Activated CD4-positive, alpha-beta T cell treated with anti-CD3 and anti-CD28 coated beads for 4 hours (primary cell): Measurements from ENCODE around the gene LOXHD1.

Source experiments
- DNase-seq, 2 donors: peaks; one replicate each; pipeline ENCODE4 v3.0.0-alpha.2; 2020

Gene LOXHD1

GRCh38 chr18:46574000-46574742 is 82.8 kb downstream of the LOXHD1 start:
- no peak for DNase-seq

DNA sequence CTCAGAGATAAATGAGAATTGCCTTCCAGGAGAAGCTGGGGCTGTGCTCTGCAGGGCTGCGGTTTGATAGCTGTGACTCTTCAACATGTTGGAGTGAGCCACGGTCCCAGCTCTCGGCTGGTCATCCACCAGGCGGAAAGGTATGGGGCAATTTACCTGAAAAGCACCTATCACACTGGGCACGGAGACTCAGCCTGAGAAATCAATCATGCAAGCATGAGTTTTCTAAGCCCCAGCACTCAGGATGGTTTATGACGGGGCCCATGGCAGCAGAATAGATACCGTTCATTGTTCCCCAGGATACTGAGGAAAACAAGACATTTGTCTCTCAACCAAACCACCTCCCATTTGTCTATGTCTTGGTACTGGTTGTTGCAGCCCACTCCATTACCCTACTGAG is 83.9 kb downstream of the LOXHD1 start:
- no peak for DNase-seq

DNA sequence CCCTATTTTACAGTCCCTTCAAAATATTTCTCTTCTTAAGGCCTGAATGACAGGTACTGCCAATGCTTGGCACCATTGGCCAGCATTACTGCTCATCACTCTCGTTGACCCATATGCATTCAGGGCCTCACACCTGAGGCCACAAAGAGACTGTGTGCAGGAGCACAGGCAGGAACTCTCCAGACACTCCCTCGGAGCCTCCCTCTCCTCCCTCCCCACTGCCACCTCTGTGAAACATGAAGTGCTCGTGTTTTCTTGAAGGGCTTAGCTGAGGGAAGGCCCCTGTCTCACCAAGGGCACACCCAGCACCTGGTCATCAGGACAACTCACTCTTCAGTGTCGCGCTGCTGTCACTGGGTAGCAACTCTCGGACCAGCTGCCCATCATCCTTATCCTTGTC is 85.3 kb downstream of the LOXHD1 start:
- DNase-seq = no peak

- no peak for DNase-seq
Observed at GRCh38 chr18:46570666-46571065, 86.4 kb downstream of the LOXHD1 start.

DNA sequence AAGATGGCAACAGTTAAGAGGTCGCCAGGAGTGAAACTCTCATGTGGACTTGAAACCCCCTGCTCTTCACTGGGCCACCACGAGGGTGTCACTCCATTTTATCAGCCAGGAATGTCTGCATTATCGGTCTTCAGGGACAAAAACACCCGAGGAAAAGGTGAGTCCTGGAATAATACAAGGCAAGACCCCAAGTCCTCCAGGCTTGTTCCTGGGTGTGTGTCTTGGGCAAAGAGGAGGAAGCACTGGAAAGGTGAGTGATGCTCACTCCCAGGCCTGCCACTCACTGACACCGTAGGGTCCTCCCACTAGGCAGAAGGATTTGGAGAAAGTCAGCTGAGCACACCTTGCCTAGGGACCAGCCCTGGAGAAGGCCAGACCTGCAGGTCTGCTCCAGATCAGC is 86.9 kb downstream of the LOXHD1 start:
- DNase-seq = no peak

DNA sequence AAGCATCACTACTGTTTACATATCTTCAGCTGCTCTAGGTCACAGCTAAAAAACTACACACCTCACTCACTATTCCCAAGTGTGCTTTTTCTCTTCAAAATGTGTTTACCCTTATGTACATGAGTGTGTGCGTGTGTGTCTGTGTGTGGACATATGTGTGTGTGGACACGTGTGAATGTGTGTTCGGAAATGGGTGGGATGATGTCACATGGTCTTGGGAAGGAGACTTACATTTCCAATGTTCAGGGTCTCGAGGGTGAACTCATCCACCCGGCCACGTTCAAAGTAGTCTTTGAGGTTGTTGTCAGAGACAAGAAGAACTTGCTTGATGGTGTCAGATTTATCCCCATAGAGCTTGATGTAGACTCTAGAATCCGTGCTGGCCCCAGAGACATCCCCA is 87.8 kb downstream of the LOXHD1 start:
- DNase-seq = no peak

DNA sequence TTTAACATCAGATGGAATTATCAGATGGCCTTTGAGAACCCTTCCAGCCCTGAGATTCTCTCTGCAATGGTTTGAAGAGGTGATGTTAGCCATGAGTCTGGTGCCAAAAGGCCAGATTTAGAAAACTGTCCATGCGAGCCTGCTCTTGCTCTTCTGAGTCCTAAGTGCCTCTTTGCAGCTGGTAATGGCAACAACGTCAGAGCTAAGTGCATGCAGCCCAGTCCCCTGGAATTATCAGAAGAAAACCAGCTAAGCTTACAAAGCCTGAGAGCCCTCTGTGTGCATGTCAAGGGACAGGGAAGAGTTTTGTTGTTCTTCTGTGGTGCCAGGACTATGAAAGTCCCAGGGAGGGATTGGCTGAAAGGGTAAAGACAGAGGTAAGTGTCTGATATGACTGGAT is 89.8 kb downstream of the LOXHD1 start:
- DNase-seq = no peak

GRCh38 chr18:46566111-46566510 is 90.9 kb downstream of the LOXHD1 start:
- no peak for DNase-seq

DNA sequence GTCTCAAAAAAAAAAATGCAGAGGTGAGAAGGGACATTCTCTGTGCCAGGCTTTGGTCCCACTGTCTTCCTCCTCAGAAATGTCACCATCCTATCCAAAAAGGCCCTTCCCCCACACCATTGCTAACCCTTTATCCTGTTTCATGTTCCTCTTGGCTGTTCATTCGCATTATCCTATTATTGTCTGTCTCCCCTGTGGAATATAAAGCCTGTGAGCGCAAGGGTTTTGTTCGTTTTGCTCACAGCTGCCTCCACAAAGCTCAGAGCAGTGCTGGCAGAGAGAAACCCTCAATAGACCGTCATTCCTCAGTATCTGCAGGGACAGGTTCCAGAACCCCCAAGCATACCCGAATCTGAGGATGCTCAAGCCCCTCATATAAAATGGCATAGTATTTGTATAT is 91.8 kb downstream of the LOXHD1 start:
- DNase-seq = no peak

- DNase-seq = no peak
Observed at GRCh38 chr18:46563317-46563716, 93.7 kb downstream of the LOXHD1 start.

DNA sequence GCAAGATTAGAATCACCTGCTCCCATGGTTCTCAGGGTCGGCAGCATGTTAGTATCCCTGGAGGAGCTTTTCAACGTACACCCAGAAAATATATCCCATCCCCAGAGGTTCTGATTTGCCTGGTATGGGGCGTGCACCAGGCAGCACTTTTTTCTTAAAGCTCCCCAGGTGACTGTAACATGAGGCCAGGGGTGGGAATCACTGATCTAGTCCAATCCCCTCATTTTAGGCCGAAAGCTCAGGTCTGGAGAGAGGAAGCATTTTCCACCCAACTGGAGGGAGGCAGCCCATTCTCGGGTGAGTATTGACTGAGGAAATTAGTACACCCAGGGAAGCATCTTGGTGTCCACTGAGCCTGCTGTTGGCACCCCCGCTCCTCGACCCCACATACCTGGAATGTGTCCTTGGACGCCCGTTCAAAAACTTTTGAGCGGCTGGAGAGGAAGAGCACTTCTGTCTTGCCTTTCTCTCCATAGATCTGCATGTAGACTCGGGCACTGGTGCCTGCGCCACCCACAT is 94.3 kb downstream of the LOXHD1 start:
- no peak for DNase-seq

GRCh38 chr18:46560671-46561045 is 96.4 kb downstream of the LOXHD1 start:
- DNase-seq = no peak

GRCh38 chr18:46559946-46560670 is 96.9 kb downstream of the LOXHD1 start:
- DNase-seq = no peak

DNA sequence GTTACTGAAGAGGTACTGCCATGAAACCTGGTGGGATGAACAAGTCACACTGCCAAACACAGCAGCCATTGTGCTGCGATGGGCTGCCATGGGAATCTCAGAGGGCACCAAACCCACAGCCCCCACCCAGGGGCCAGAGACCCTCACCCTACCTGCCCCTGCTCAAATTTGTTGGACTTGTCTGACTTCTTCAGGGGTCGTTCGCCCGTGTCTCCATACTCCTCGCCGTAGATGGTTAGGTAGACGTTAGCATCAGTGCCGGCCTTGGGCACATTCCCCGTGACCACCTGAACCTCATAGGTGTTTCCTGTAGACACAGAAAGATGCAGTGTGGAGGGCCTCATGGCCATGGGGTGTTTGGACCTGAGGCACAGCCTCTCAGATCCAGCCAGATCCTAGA is 97.7 kb downstream of the LOXHD1 start:
- no peak for DNase-seq

GRCh38 chr18:46556590-46557206 is 100.3 kb downstream of the LOXHD1 start:
- no peak for DNase-seq

DNA sequence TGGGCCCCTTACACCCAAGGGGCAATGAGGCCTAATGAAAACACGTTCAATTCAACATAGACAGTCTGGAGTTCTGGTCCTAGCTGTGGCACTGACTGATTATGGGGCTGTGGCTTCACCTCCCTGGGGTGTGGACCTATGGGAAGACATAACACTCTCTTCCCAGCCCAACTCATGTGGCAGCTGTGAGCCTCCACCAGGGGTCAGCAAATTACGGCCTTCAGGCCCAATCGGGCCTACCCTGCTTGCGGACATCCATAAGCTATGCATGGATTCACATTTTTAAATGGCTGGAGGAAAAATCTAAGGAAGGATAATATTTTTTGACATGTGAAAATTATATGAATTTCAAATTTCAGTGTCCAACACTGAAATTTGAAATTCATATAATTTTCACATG is 101.3 kb downstream of the LOXHD1 start:
- DNase-seq = no peak

DNA sequence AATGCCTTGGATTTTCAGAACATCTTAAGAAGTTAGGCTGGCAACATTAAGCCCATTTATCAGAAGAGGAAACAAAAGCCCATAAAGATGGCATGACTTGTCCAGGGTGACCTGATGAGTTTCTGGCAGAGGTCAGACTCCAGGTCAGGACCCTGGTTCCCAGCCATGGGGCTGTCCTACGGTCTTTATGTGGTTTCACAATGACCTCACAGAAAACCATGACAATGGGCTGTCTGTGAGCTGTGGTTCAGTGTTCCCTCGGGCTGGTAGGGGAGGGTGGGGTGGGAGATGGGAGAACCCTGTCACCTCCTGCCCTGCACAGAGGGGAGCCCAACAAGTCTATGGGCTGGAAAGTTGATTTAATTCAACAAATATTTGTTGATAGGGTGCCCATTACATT is 101.8 kb downstream of the LOXHD1 start:
- no peak for DNase-seq

DNA sequence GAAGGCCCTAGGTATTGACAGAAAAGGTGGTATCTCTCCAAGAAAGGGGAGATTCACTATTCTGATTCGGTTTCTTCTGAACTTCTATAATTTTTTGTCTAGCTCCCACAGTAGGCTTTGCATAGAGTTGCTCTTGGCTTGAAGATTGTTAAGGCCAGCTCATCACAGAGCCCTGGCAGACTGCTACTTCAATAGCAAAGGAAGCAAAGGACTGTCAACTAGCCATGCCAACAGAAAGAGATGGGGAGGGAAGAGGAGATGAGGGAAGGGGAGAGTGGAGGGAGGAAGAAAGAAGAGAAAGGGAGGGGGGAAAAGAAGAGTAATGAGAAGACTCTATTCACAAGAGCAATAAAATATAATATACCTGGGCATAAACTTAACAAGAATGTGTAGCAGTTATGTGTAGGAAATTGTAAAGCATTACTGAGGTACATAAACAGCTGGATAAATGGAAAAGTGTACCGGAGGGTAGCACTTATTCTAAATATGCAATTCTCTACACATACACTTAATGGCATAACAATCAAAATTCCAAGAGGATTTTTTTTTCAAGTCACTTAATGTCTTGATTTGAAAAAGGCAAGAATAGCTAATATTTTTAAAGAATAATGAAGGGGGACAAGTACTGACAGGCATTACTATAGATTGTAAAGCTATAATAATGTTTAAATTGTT is 102.5 kb downstream of the LOXHD1 start:
- no peak for DNase-seq

DNA sequence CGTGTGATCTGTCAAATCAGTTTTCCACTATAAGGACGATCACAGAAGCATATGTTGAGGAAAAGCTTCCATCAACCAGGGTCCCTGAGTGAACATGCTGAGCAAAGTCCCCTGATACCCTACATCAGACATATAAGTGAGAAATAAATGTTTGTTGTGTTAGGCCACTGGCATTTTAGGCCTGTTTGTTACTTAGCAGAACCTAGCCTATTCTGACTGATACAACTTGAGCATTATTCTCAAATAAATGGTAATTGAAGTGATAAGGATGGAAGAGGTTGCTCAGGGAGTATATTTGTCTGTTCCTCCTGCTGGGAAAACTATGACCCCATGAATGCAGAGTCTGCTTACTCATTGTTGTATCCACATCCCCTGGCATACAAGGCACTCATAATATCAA is 106.4 kb downstream of the LOXHD1 start:
- DNase-seq = no peak

DNA sequence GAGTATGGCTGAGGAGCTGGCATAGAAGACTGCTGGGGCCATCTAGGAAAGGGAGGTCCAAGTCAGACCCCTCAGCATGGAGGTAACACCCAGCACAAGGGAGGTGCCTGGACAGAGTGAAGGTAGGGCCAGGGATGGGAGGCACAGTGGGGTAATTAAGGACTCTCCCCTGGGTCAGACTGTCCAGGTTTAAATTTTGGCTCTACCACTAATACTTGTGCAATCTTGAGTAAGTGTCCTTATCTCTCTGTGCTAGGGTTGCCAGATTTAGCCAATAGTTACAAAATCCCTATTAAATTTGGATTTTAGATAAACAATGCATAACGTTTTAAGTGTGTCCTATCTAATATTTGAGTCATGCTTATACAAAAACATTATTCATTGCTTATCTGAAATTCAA is 109.5 kb downstream of the LOXHD1 start:
- no peak for DNase-seq

- no peak for DNase-seq
Observed at GRCh38 chr18:46546111-46546640, 110.8 kb downstream of the LOXHD1 start.

DNA sequence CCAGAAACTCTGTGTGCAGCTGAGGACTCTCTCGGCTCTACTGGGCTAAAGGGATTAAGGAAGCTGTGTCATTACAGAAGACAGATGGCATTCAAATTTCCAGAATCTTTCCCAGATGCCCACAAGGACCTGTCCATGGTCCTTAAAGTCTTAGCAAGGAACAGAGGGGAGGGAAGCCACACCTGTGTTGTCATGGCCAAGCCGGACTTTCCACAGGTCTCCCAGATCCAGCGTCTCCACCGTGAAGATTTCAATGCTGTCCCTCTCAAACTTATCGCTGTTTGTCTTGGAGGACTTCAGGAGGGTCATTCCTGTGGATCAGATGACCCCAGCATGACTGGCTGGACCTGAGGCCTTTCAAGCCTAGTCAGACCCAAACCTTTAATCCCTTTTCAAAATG is 114.5 kb downstream of the LOXHD1 start:
- no peak for DNase-seq

DNA sequence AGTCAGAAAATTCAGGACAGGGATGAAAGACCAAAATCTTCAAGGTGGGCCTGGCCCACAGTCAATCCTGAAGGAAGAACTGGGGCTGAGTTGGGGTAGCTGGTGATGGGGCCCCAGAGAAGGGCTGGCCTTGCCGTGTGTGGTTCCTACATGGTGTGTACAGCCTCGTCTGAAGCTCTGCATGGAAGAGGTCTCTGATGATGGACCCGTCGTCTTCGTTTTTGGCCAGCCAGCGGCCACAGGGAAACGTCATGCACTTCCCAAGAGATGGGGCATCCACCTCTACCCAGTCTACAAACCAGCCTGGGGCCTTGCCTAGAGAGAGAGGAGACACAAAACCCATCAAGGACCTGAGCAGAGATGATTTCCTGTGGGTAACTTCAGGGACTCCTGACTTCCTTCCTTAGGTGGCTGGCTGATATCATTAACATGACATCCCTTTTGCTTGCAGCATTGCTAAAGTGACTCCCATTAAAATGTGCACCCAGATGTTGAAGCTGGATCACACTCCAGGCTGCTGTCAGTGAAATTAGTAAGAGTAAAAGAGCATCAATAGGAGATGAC is 115.3 kb downstream of the LOXHD1 start:
- no peak for DNase-seq
